GM12892 (cell line): ENCODE measurements around the gene TNRC18.

Experiments
- POLR2A ChIP-seq: IDR thresholded peaks from 2 replicates; pipeline ENCODE4 v1.6.1; 2011; ENCODE audit warnings: low read depth, low read length, control low read depth
- POLR2AphosphoS5 ChIP-seq: IDR thresholded peaks from 2 replicates; pipeline ENCODE4 v1.6.1; 2011; ENCODE audit warnings: low read depth, low read length, control low read depth

DNA sequence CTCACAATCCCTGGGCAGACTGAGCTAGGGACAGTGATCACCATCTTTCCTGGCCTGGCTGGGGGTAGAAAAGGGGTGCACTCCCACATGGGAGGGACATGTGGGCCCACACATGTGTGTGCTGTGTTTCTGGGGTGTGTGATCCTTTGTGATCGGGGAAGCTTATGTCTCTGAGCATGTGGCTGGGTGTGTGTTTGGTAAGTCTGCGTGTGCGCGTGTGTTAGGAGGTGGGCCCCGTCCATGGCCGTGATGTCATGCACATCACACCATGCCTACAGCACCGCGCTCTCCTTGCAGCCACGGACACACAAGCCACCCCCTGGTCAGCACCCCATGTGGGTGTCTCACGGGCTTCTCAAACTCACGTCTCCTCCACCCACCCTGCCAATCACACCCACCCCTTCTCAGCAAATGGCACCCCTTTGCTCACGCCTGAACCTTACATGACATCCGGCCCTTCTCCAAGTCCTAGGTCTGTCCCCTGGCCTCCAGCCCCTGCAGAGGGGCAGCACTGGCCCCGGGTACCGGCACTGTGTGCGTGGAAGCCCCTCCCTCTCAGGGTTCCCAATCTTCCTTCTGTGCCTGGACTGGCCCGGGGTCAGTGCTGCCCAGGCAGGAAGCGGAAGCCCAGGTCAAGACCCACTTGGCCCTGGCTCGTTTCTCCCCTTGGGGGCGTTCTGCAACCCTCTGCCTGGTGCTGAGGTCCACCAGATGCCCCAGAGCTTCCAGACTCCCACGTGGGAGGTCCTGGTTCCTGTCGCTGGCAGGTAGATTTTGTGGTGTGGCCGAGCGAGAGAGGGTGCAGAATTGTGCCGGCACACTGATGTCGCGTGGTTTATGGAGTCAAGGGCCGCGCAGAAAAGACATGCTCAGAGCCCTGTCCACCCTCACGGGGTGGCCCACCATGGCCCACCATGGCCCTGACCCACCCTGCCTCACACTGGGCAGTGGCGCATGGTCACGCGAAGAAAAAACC is 128.3 kb downstream of the TNRC18 start:
- TF ChIP-seq POLR2A, result no peak
- no peak for TF ChIP-seq POLR2AphosphoS5
